GM12878 (cell line): ENCODE results near the gene F7. TPM values are rescaled to one million over a fixed set of nuclear protein-coding genes. Genes with fewer than 3 reads are reported as not detected.

ENCODE experiments used
- ATAC-seq: fragments of 200-7000 bp; cut with Tn5 transposase; 3 replicates; pipeline ENCODE4 v1.9.1; 2020; ENCODE audit warnings: mild to moderate bottlenecking, moderate library complexity
- BruUV-seq: library from RNA; stranded (reverse); fragments of 400-500 nt; replicated peaks from 2 replicates; lab custom pipeline; 2021; lab: Mats Ljungman, UMichigan
- CTCF ChIA-PET: fragments of 300-600 bp; sonication (Branson Sonifier 250); formaldehyde crosslinking; extraction: SDS; loops from one replicate; lab custom pipeline; 2021; ENCODE audit warnings: inconsistent platforms; lab: Yijun Ruan, JAX
- POLR2A ChIA-PET: fragments of 350-600 bp; formaldehyde crosslinking; extraction: SDS; loops from one replicate; lab custom pipeline; 2021; ENCODE audit warnings: inconsistent platforms; lab: Charles Lee
- RAD21 ChIA-PET: fragments of 300-600 bp; sonication (Branson Sonifier 250); formaldehyde crosslinking; loops from one replicate; lab custom pipeline; 2023; ENCODE audit warnings: antibody characterized with exemption; ENCODE audit not compliant: unreplicated experiment; lab: Charles Lee
- SMC1A ChIA-PET: fragments of 300-600 bp; sonication (Branson Sonifier 250); formaldehyde crosslinking; loops from one replicate; lab custom pipeline; 2023; ENCODE audit not compliant: unreplicated experiment, uncharacterized antibody; lab: Charles Lee
- DNase-seq: peaks from one replicate; pipeline ENCODE4 v3.0.0-alpha.2; 2011; ENCODE audit warnings: low read depth, low spot score
- FAIRE-seq: peaks from 3 replicates; lab custom pipeline; 2011; peaks lifted over from hg19 to GRCh38; lab: Jason Lieb, UNC
- H2AFZ ChIP-seq: 2 replicates; pipeline ENCODE4 v1.6.0; 2011; ENCODE audit warnings: low read depth, low read length, control low read depth; ENCODE audit not compliant: control insufficient read depth
- H3K27ac ChIP-seq: 2 replicates; pipeline ENCODE4 v1.5.1; 2011; ENCODE audit warnings: control low read depth; ENCODE audit not compliant: control insufficient read depth, insufficient read depth
- H3K27me3 ChIP-seq, 2 experiments: replicated peaks in 1 of 2; 2 replicates each; pipeline versions ENCODE4 v1.6.0 to v1.6.1; 2011; ENCODE audit warnings: low read length in 1 of 2; ENCODE audit not compliant: control insufficient read depth in 2 of 2, insufficient read depth in 2 of 2
- H3K36me3 ChIP-seq, 2 experiments: 2 replicates each; pipeline ENCODE4 v1.5.1; 2011; ENCODE audit warnings: low read length in 1 of 2; ENCODE audit not compliant: control insufficient read depth in 2 of 2, insufficient read depth in 2 of 2
- H3K4me1 ChIP-seq: 2 replicates; pipeline ENCODE4 v1.6.1; 2011; ENCODE audit warnings: mild to moderate bottlenecking, low read length, moderate library complexity, mixed read lengths; ENCODE audit not compliant: control insufficient read depth, insufficient read depth
- H3K4me2 ChIP-seq: 2 replicates; pipeline ENCODE4 v1.6.0; 2011; ENCODE audit warnings: control low read depth; ENCODE audit not compliant: control insufficient read depth, insufficient read depth
- H3K4me3 ChIP-seq: fragments of 200-600 bp; sonication (generic); 2 replicates; pipeline ENCODE4 v1.5.1; 2016
- H3K79me2 ChIP-seq: 2 replicates; pipeline ENCODE4 v1.6.0; 2011; ENCODE audit warnings: low read length; ENCODE audit not compliant: control insufficient read depth, insufficient read depth
- H3K9ac ChIP-seq: 2 replicates; pipeline ENCODE4 v1.8.0; 2011; ENCODE audit warnings: low read length, control low read depth, mixed read lengths; ENCODE audit not compliant: control insufficient read depth, insufficient read depth
- H3K9me3 ChIP-seq: replicated peaks from 3 replicates; pipeline ENCODE4 v1.5.1; 2011; ENCODE audit warnings: mild to moderate bottlenecking, low read length; ENCODE audit not compliant: control insufficient read depth, insufficient read depth
- H4K20me1 ChIP-seq: 2 replicates; pipeline ENCODE4 v1.6.0; 2011; ENCODE audit not compliant: control insufficient read depth, insufficient read depth
- CBX5 ChIP-seq: sonication (generic); IDR thresholded peaks from 2 replicates; pipeline ENCODE4 v1.6.1; 2016; ENCODE audit warnings: low read depth, moderate library complexity, mild to moderate bottlenecking, inconsistent platforms
- CEBPZ ChIP-seq: fragments of 150-350 bp; IDR thresholded peaks from 2 replicates; pipeline ENCODE4 v1.6.1; 2016; ENCODE audit warnings: low read depth, low read length
- FOS ChIP-seq: IDR thresholded peaks from 3 replicates; pipeline ENCODE4 v1.6.1; 2011; ENCODE audit warnings: borderline replicate concordance; ENCODE audit not compliant: insufficient read length; ENCODE audit errors: extremely low read depth
- FOXK2 ChIP-seq: fragments of 450-650 bp; IDR thresholded peaks from 2 replicates; pipeline ENCODE4 v1.6.1; 2017; ENCODE audit warnings: mild to moderate bottlenecking, moderate library complexity
- IRF5 ChIP-seq: fragments of 450-650 bp; IDR thresholded peaks from 2 replicates; pipeline ENCODE4 v1.6.1; 2017; ENCODE audit warnings: borderline replicate concordance
- JUND ChIP-seq: IDR thresholded peaks from 2 replicates; pipeline ENCODE4 v1.6.1; 2012; ENCODE audit warnings: low read depth, mild to moderate bottlenecking, low read length, improper control_type of control experiment, moderate library complexity
- KLF5 ChIP-seq: fragments of 450-650 bp; IDR thresholded peaks from 2 replicates; pipeline ENCODE4 v1.6.1; 2014; ENCODE audit warnings: mild to moderate bottlenecking; ENCODE audit not compliant: partially characterized antibody
- NR2C1 ChIP-seq: fragments of 450-650 bp; IDR thresholded peaks from 2 replicates; pipeline ENCODE4 v1.6.1; 2017; ENCODE audit warnings: antibody characterized with exemption, mild to moderate bottlenecking, moderate library complexity
- PAX8 ChIP-seq: fragments of 450-650 bp; IDR thresholded peaks from 2 replicates; pipeline ENCODE4 v1.6.1; 2017; ENCODE audit warnings: mild to moderate bottlenecking, moderate library complexity
- RB1 ChIP-seq: fragments of 450-650 bp; formaldehyde crosslinking; IDR thresholded peaks from 2 replicates; pipeline ENCODE4 v1.6.1; 2017; ENCODE audit warnings: mild to moderate bottlenecking, borderline replicate concordance
- RBBP5 ChIP-seq: fragments of 200-600 bp; sonication (generic); conservative IDR thresholded peaks from 2 replicates; pipeline ENCODE4 v1.6.1; 2016
- SP1 ChIP-seq: IDR thresholded peaks from one replicate; pipeline ENCODE4 v1.6.1; 2011; ENCODE audit warnings: low read depth, low read length
- SREBF2 ChIP-seq: IDR thresholded peaks from 2 replicates; pipeline ENCODE4 v1.6.1; 2012; ENCODE audit warnings: mild to moderate bottlenecking, low read length
- SRF ChIP-seq, 2 experiments: IDR thresholded peaks; 2 replicates each; pipeline ENCODE4 v1.6.1; 2011; ENCODE audit warnings: low read depth in 2 of 2, low read length in 2 of 2, mild to moderate bottlenecking in 1 of 2, moderate library complexity in 1 of 2
- TCF12 ChIP-seq: IDR thresholded peaks from 2 replicates; pipeline ENCODE4 v1.6.1; 2011; ENCODE audit warnings: low read depth, mild to moderate bottlenecking, low read length
- YBX1 ChIP-seq: fragments of 450-650 bp; IDR thresholded peaks from 2 replicates; pipeline ENCODE4 v1.6.1; 2016; ENCODE audit warnings: antibody characterized with exemption
- WGBS: methylation state at CpG from one replicate; pipeline ENCODE4 v1.1.6; 2016; ENCODE audit warnings: low lambda C conversion rate; ENCODE audit not compliant: insufficient replicate concordance, insufficient coverage; ENCODE audit errors: missing lambda C conversion rate; 5-methylcytosine and 5-hydroxymethylcytosine counted together
- in situ Hi-C: fragments of 300-500 bp; cut with MboI; formaldehyde crosslinking; loops from 9 replicates; pipeline ENCODE4 v1.14.3; 2018; ENCODE audit warnings: mixed read lengths
- intact Hi-C: fragments of 100-400 bp; cut with micrococcal nuclease; formaldehyde crosslinking; loops from one replicate; pipeline ENCODE4 v1.14.2; 2022; ENCODE audit not compliant: unreplicated experiment
- polyA plus RNA-seq, 11 experiments: library from polyadenylated mRNA; depleted of rRNA in 4 of 11; unstranded in 6 of 11; stranded (reverse) in 5 of 11; fragments of >200 nt; fragmentation: Nextera tagmentation in 4 of 11; fragmentation: Illumina TruSeq in 1 of 11; extraction: Ambion mirVana in 4 of 11; extraction: Trizol in 1 of 11; gene quantifications; 1 replicate in 1 of 11; 2 replicates in 10 of 11; pipeline versions ENCODE4 v1.2.1 to v1.2.3, GENCODE V29; 2011 to 2016; ENCODE audit warnings: inconsistent platforms in 2 of 11, missing spikeins in 2 of 11, low read depth in 1 of 11
- total RNA-seq, 4 experiments: library from RNA; depleted of rRNA in 3 of 4; stranded (reverse); fragments of >200 nt in 3 of 4; fragmentation: Illumina TruSeq in 1 of 4; extraction: Trizol in 1 of 4; gene quantifications; 2 replicates each; pipeline versions ENCODE4 v1.2.1 to v1.2.3, GENCODE V29; 2013 to 2021

The F7 gene
- total and polyA plus RNA-seq, 10 of the 15 experiments (the other 5 are each of a cell fraction or from before 2014, with no cell fraction given): not detected

GRCh38 chr13:113116871-113117271 is 11.3 kb downstream of the F7 start:
- Histone ChIP-seq H4K20me1 (no peaks in the 10 kb centered on the region), H3K9ac (no peak overlapping the region), H3K27me3 (no peaks in the 10 kb centered on the region), H3K4me2 (no peak overlapping the region), H3K79me2 (no peaks in the 10 kb centered on the region), H3K9me3 (no peaks in the 10 kb centered on the region), H3K36me3 (no peaks in the 10 kb centered on the region), H3K27ac (no peak overlapping the region), H3K4me1 (no peaks in the 10 kb centered on the region), H2AFZ (no peak overlapping the region), H3K4me3 (no peak overlapping the region)
- intact Hi-C loops (no loop called here), in situ Hi-C loops (no loop called here)
- ATAC-seq (no peak), FAIRE-seq (no peak), DNase-seq (no peak)
- SMC1A ChIA-PET: no interaction called here
- no peak for TF ChIP-seq SP1
- TF ChIP-seq FOS: no peak
- no peak for TF ChIP-seq SREBF2
- TF ChIP-seq SRF (IDR thresholded peaks at IDR 0.05; ENCODE audit: low read depth in 2 of 2, low read length in 2 of 2): no peak
- TF ChIP-seq PAX8: no peak
- no peak for TF ChIP-seq NR2C1
- no peak for TF ChIP-seq FOXK2
- TF ChIP-seq JUND: no peak
- TF ChIP-seq RBBP5: no peak
- TF ChIP-seq IRF5: no peak
- TF ChIP-seq RB1: no peak
- no peak for TF ChIP-seq CEBPZ
- TF ChIP-seq KLF5: no peak
- TF ChIP-seq TCF12: no peak
- no peak for TF ChIP-seq YBX1
- no peak for TF ChIP-seq CBX5
- POLR2A ChIA-PET: no interaction called here
- WGBS: 37% methylated on average over 10 of the region's 10 CpGs
- BruUV-seq: no TSS peak
- RAD21 ChIA-PET: no interaction called here
- CTCF ChIA-PET: no interaction called here
